Fibroblast of mammary gland (primary cell): ENCODE data around the gene FH.
A peak's percentile ranks its signal among the peaks of the same experiment; 100 is the strongest.

Experiments
- DNase-seq: peaks from one replicate; pipeline ENCODE4 v3.0.0-alpha.2; 2010; ENCODE audit warnings: low read depth
- H3K4me3 ChIP-seq: 2 replicates; pipeline ENCODE4 v1.5.1; 2011; ENCODE audit warnings: low read depth, mild to moderate bottlenecking, low read length, moderate library complexity; ENCODE audit not compliant: control insufficient read depth
- TF ChIP-seq, protein P1 (sequence below): conservative IDR thresholded peaks from 2 replicates; pipeline ENCODE4 v1.5.1; 2011; ENCODE audit warnings: low read depth, low read length, inconsistent platforms; ENCODE audit not compliant: control insufficient read depth, insufficient read depth

Gene FH

DNA sequence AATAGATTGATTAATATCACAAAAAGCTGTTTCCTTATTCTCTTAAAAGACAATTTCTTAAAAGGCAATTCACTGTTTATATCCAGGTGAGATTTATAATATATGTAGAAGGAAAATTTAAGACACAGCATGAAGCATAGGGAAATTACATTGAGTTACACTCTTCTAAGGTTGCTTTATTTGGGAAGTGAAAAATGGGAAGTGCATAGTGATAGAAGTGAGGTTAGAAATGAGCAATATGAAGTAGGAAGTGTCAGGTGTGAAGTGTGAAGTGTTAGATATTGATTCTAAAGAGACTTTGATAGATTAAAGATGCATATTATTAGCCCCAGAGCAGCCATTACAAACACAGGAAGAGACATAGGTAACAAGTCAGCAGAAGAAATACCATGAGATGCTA, 40.3 kb downstream of the FH start:
- H3K4me3 ChIP-seq, result no peak overlapping the region
- DNase-seq, result no peak
- TF ChIP-seq, protein P1, sequence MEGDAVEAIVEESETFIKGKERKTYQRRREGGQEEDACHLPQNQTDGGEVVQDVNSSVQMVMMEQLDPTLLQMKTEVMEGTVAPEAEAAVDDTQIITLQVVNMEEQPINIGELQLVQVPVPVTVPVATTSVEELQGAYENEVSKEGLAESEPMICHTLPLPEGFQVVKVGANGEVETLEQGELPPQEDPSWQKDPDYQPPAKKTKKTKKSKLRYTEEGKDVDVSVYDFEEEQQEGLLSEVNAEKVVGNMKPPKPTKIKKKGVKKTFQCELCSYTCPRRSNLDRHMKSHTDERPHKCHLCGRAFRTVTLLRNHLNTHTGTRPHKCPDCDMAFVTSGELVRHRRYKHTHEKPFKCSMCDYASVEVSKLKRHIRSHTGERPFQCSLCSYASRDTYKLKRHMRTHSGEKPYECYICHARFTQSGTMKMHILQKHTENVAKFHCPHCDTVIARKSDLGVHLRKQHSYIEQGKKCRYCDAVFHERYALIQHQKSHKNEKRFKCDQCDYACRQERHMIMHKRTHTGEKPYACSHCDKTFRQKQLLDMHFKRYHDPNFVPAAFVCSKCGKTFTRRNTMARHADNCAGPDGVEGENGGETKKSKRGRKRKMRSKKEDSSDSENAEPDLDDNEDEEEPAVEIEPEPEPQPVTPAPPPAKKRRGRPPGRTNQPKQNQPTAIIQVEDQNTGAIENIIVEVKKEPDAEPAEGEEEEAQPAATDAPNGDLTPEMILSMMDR, result no peak

DNA sequence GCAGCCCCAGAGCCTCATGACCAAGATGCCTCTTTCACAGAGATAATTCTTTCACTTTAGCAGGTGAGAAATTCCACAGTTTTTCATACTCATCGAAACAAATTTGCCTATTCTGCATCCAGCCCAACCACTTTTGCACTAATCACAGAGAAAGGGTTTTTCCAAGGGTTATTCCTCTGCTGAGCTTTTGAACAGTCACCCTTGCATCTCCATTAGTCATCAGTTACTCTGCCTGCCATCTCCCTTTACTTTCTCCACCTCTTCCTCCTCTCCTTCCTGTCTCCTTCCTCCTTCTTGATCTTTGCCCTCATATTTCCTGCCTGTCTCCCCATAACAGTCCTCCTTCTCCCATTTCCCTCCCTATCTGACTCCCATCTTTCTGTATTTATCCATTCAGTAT, 43.9 kb downstream of the FH start:
- H3K4me3 ChIP-seq, result no peak overlapping the region
- DNase-seq, result peak; percentile 60
- TF ChIP-seq, protein P1, result no peak

DNA sequence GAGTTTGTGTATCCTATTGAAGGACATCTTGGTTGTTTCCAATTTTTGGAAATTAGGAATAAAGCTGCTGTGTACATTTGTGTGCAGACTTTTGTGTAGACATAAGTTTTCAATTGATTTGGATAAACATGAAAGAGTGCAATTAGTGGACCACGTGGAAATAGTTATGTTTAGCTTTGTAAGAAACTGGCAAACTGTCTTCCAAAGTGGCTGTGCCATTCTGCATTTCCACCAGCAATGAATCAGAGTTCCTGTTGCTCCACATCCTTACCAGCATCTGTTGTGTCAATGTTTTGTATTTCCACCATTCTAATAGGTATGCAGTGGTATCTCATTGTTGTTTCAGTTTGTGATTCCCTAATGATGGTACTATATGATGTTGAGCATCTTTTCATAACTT, 46.5 kb downstream of the FH start:
- DNase-seq, result no peak
- no peak overlapping the region for H3K4me3 ChIP-seq
- TF ChIP-seq, protein P1, result no peak

DNA sequence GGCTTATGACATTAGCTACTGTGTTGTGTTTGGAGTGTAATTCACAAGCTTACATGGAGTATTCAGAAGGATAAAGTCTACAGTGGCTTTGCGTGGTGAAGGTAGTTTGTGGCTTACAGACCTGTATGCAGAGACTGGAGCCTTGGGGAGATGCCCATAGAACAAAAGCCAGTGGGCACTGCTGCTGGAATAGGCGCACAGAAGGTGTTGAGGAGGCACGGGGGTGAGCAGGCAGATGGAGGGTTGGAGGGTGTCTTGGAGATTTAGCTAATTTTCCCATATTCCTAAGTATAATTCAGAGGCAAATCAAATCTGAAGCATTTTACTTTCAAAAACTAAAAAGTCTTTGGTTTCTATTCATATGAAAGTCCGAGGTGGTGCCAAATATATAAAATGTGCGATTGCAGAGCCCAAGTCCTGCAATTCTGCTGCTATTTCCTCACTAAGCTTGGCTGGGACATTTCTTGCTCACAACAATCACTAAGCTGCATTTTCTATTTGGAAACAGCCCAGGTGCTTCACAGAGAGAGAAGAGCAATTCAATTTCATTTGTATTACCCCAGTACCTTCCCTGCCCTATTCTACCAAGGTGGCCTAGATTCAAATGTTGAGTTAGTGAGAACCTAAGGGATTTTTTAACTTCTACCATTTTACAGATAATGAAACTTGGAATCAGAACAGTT, 48.5 kb downstream of the FH start:
- no peak for DNase-seq
- TF ChIP-seq, protein P1, result no peak
- no peak overlapping the region for H3K4me3 ChIP-seq

DNA sequence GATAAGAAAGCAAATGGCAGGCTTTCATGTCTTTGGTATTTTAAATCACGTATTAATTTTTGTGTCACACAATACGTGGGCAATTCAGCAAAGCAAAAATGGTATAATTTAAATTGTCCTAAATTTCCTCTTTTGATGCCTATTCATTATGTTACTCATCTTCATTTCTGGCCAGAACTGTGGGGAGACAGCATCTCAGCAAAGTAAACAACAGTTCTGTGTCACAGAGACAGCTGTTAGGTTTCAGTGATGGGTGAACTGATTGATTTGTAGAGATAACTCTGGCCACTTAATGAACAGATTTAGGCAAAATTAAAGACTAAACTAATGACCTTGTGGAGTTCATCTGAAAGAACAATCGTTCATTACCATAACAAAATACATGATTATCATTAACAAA, 49.2 kb downstream of the FH start:
- TF ChIP-seq, protein P1, result no peak
- DNase-seq, result no peak
- no peak overlapping the region for H3K4me3 ChIP-seq

DNA sequence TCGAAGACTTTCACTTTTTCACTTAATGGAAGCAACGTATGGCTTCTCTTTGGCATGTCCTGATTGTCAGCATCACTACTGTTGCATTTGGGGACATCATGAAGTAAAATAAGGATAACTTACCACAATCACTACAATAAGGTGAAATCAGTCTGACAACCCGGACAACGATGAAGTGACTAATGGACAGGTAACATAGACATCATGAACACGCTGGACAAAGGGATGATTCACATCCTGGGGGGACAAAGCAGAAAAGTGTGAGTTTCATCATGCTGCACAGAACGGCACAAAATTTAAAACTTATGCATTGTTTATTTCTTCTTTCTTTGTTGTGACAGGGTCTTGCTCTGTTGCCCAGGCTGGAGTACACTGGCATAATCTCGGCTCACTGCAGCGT, 53.9 kb downstream of the FH start:
- DNase-seq, result no peak
- TF ChIP-seq, protein P1, result no peak
- H3K4me3 ChIP-seq, result no peak overlapping the region

DNA sequence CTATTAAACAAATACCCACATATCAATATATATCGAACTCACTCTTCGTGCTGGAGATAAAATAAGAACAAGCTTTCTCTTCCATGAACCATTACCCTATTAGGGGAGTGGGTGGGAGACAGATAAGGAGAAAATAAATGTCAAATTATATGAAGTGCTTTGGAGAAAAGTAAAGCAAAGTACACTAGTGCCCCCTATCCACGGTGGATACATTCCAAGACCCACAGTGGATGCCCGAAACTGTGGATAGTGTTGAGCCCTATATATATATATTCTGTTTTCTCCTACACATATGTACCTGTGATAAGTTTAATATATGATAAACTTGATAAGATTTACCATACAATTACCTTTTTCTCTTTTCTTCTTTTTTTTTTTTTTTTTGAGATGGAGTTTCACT, 54.6 kb downstream of the FH start:
- TF ChIP-seq, protein P1, result peak; percentile 4
- no peak for DNase-seq
- H3K4me3 ChIP-seq, result no peak overlapping the region
